Neural cell (in vitro differentiated cells): ENCODE data around the gene CLINT1.

Source experiments
- POLR2AphosphoS5 ChIP-seq: IDR thresholded peaks from 2 replicates; pipeline ENCODE4 v1.6.1; 2012
- RAD21 ChIP-seq: fragments of 450-650 bp; conservative IDR thresholded peaks from 2 replicates; pipeline ENCODE4 v1.6.1; 2014; ENCODE audit warnings: antibody characterized with exemption, mild to moderate bottlenecking, moderate library complexity
- TAF1 ChIP-seq: IDR thresholded peaks from 2 replicates; pipeline ENCODE4 v1.6.1; 2012; ENCODE audit warnings: low read depth
- TF ChIP-seq, protein P1 (sequence below): fragments of 450-650 bp; IDR thresholded peaks from 2 replicates; pipeline ENCODE4 v1.5.1; 2014; ENCODE audit warnings: antibody characterized with exemption, mild to moderate bottlenecking, moderate library complexity; ENCODE audit not compliant: poor library complexity, severe bottlenecking

GRCh38 chr5:157866536-157866935 is 7.6 kb upstream of the CLINT1 start:
- TF ChIP-seq TAF1 (no peak), POLR2AphosphoS5 (no peak), RAD21 (no peak)
- TF ChIP-seq, protein P1, sequence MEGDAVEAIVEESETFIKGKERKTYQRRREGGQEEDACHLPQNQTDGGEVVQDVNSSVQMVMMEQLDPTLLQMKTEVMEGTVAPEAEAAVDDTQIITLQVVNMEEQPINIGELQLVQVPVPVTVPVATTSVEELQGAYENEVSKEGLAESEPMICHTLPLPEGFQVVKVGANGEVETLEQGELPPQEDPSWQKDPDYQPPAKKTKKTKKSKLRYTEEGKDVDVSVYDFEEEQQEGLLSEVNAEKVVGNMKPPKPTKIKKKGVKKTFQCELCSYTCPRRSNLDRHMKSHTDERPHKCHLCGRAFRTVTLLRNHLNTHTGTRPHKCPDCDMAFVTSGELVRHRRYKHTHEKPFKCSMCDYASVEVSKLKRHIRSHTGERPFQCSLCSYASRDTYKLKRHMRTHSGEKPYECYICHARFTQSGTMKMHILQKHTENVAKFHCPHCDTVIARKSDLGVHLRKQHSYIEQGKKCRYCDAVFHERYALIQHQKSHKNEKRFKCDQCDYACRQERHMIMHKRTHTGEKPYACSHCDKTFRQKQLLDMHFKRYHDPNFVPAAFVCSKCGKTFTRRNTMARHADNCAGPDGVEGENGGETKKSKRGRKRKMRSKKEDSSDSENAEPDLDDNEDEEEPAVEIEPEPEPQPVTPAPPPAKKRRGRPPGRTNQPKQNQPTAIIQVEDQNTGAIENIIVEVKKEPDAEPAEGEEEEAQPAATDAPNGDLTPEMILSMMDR: no peak
